GM19452 (cell line): ENCODE data around the gene METTL5.
A peak's percentile ranks its signal among the peaks of the same experiment; 100 is the strongest.
"Not testable (repeated sequence)": the region's sequence is repeated elsewhere in the genome, so short reads cannot be mapped to it uniquely, and the experiment has no call there.

Experiments used
- ATAC-seq: cut with Tn5 transposase; IDR thresholded peaks from one replicate; pipeline ENCODE4 v1.9.1; 2021; ENCODE audit not compliant: unreplicated experiment

The METTL5 gene

DNA sequence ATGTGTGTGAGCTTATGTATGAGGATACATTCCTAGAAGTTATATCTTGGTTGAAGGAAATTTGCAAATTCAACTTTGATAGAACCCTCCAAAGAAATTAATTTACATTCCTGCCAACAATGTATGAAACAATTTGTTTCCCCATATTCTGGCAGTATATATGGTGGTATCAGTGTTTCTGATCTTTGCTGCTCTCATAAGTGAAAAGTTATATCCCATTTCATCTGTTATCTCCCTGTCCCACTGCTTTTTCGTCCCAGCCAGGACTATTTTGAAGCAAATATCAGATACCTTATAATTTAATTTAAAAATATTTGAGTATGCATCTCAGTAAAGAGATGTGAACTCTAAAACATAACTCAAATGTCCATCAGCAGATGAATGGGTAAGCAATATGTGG lies 9.7 kb upstream of the METTL5 start:
- no peak for ATAC-seq

GRCh38 chr2:169828141-169828811 lies 3.6 kb upstream of the METTL5 start:
- ATAC-seq = no peak

GRCh38 chr2:169827272-169828140 lies 2.8 kb upstream of the METTL5 start, which contains the start of gene UBR3:
Gene UBR3 (plus strand): TSS chr2:169827454. CDS start chr2:169827508, 54 bp downstream.
- ATAC-seq = peak; percentile 77

GRCh38 chr2:169823996-169824372 lies 721 bp downstream of the METTL5 start:
- no peak for ATAC-seq

DNA sequence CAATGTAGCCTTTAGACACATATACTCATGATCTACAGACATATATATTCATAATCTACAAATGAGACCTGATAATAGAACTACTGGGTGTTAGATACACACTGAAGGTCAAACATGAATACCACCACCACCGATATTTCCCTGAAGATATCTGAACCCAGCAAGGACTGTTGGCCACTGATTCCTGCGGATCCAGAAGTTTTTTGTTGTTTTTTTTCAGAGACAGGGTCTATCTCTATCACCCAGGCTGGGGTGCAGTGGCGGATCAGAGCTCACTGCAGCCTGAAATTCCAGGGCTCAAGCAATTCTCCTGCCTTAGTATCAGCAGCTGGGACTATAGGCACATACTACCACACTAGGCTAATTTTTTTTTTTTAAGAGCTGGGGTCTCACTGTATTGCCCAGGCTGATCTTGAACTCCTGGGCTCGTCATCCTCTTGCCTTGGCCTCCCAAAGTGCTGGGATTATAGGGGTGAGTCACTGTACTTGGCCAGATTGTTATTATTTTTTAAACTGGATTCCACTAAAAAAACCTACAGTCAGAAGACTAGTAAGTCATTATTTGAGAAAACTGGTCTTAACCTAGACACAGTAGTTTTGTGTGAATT lies 1.8 kb downstream of the METTL5 start:
- ATAC-seq = no peak

DNA sequence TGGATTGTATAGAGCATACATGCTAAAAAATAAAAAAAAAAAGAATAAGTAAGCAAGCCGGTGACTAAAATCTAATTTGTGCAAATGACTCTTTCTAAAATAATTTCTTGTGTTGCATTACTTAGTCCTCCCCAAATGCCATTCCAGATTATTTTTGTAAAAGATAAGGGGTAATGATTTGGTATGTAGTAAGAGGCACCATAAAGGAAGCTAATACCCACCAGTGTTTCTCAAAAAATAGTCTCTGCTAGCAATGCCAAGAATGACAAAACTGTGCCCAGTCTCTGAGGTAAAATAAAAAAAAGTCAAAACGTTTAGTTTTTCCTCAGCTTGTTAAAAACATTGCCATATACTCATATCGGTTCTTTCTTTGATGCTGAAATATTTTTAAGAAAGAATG lies 2.7 kb downstream of the METTL5 start:
- ATAC-seq = no peak

DNA sequence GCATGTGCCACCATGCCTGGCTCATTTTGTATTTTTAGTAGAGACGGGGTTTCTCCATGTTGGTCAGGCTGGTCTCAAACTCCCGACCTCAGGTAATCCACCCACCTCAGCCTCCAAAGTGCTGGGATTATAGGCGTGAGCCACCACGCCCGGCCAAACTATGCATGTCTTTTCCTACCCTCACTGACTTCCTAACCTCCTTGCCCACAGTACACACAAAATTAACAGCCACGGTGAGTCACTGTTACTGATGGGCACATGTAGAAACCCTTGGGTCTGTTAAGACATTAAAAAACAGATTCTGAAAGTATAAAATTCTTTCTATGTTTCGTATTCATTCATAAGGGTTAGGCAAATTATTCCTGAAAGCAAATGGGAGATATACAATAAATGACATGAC lies 4.6 kb downstream of the METTL5 start:
- not testable (repeated sequence) for ATAC-seq

- no peak for ATAC-seq
Observed at GRCh38 chr2:169819106-169819505, 5.6 kb downstream of the METTL5 start.

DNA sequence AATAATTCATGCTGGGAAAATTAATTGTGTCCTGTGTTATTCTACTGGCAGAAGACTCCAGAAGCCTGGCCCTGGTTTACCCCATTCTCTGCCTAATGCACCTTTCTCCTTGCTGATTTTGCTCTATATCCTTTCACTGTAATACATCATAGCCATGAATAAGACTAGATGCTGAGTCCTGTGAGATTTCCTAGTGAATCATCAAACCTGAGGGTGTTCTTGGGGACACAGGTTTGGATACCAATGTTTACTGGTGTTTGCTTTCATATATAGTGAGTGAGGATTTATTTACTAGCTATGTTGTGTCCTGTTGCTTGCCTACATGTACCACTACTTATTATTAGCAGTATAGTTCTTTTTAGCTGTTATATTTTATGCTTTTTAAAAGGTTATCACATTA lies 6.5 kb downstream of the METTL5 start:
- ATAC-seq = no peak

- not testable (repeated sequence) for ATAC-seq
Observed at GRCh38 chr2:169817369-169817768, 7.3 kb downstream of the METTL5 start.

DNA sequence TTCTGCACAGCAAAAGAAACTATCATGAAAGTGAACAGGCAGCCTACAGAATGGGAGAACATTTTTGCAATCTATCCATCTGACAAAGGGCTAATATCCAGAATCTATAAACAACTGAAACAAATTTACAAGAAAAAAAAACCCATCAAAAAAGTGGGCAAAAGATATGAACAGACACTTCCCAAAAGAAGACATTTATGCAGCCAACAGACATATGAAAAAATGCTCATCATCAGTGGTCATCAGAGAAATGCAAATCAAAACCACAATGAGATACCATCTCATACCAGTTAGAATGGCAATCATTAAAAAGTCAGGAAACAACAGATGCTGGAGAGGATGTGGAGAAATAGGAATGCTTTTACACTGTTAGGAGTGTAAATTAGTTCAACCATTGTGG lies 7.7 kb downstream of the METTL5 start:
- not testable (repeated sequence) for ATAC-seq

- ATAC-seq = no peak
Observed at GRCh38 chr2:169815849-169816248, 8.9 kb downstream of the METTL5 start.

- ATAC-seq = no peak
Observed at GRCh38 chr2:169808221-169808620, 16.5 kb downstream of the METTL5 start.

DNA sequence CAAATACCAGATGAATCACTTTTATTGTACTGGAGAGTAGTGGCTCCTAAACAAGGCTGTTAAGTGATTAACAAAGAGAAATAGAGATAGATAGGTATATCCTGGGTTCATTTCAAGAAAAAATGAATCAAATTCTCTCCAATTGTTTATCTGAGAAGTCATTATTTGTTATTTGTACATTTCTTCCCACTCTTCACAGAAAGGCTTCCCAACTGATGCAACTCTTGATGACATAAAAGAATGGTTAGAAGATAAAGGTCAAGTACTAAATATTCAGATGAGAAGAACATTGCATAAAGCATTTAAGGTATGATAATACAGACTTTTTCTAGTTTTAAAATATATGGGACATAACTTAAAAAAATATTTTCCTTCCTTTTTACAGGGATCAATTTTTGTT lies 18.1 kb downstream of the METTL5 start:
- ATAC-seq = no peak

DNA sequence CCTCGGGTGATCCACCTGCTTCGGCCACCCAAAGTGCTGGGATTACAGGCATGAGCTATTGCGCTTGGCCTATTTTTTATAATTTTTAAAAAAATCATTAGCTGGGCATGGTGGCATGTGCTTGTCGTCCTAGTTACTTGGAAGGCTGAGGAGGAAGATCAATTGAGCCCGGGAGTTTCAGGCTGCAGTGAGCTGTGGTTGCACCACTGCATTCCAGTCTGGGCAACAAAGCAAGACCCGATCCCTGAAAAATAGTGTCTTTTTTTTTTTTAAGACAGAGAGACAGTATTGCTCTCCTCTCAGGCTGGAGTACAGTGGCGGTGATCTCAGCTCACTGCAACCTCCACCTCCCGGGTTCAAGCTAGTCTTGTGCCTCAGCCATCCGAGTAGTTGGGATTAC lies 21.2 kb downstream of the METTL5 start:
- no peak for ATAC-seq

- peak; percentile 96 for ATAC-seq
Observed at GRCh38 chr2:169798718-169799592, 25.8 kb downstream of the METTL5 start, which contains the start of gene SSB. Gene SSB (plus strand): TSS chr2:169798871. CDS start chr2:169800961, 2,090 bp downstream.

GRCh38 chr2:169798397-169798717 lies 26.3 kb downstream of the METTL5 start:
- ATAC-seq = no peak

DNA sequence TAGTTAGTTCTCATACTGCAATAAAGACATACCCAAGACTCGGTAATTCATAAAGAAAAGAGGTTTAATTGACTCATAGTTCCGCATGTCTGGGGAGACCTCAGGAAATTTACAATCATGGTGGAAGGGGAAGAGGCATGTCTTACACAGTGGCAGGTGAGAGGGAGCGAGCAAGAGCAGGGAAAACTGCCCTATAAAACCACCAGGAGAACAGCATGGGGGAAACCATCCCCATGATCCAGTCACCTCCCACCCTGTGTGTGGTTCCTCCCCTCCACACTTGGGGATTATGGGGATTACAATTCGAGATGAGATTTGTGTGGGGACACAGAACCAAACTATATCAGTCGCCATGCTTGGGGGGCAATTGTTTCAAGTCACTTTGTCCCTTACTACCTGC lies 27.1 kb downstream of the METTL5 start:
- no peak for ATAC-seq

DNA sequence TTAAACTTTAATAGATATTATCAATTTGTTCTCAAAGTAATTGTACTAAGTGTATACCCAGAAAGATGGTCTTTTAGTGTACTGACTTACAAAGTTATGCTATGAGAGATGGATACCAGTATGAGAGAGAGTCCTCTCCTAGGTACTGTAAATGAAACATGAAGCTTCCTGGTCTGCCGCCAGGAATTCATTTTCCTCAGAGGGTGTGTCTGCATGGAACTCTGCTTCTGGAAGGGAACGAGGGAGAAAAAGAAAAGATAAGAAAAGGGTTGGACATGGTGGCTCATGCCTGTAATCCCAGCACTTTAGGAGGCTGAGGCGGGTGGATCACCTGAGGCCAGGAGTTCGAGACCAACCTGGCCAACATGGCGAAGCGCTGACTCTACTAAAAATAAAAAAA lies 28.3 kb downstream of the METTL5 start:
- no peak for ATAC-seq

GRCh38 chr2:169795181-169795580 lies 29.5 kb downstream of the METTL5 start:
- no peak for ATAC-seq

DNA sequence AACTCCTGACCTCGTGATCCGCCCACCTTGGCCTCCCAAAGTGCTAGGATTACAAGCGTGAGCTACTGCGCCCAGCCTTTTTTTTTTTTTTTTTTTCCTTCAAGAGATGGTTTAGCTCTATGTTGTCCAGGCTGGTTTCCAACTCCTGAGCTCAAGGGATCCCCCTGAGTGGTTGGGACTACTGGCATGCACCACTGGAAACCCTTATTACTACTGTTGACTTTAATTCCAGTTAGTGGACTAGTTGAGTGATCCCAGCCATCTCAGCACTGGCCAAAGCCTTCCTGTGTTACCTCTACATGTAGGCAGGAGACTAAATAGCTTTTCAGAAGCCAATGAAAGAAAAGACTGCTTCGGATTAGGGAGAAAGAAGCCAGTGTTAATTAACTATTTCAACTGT lies 34.1 kb downstream of the METTL5 start:
- ATAC-seq = no peak
